ENCODE results near the gene CITED2. TPM values are rescaled to one million over a fixed set of nuclear protein-coding genes. Genes with fewer than 3 reads are reported as not detected.

Gene CITED2
- total and polyA plus RNA-seq, 2 of the 8 experiments (the other 6 are each of a cell fraction or from before 2014, with no cell fraction given), result 89.1 to 115 TPM

DNA sequence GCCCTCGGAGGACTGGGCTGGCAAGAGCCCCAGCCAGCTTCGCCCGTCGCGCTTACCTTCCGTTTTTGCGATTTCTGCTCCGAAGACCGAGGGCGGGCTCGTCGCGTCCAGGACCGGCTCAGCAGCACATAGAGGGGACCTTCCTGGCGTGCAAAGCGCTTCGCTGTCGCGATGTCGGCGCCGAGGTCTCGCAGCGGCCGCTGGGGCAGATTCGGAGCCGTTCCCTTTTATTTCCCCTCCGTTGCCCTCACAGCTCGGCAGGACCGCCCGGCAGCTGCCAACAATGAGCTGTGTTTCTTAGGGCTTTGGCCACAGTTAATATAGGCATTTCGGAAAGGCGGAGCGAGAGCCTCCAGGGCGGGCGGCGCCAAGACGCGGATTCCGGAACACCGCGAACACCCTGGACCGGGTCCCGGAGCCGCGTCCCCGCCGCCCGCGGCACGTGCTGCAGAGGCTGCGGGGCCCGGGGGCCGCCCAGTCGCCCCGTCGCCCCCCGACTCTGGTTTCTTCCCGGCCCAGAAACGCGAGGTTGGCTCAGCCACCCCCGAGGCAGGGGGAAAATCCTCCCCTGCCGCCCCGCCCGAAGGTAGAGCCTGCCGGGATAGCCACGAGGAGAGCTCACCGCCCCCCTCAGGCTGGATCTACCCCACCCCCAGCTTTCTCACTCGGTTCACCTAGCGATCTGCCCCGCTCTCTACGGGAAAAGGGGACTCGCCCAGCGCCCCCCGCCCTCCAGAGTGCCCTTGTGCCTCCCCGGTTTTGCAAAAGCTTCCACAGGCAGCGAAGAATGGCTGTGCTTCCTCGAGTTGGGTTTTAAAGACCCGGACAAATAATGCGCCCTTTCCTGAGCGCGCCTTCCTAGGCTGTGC, at the start of gene CITED2 (continued):
- TF ChIP-seq SRF (IDR thresholded peaks at IDR 0.05; ENCODE audit: low read depth, low read length), result 0 out of 2 replicates have a peak, but pooled peaks have one; percentile 20
- no peak for TF ChIP-seq SP2 (IDR thresholded peaks at IDR 0.05; ENCODE audit: low read length)
- TF ChIP-seq MAFK (IDR thresholded peaks at IDR 0.05; ENCODE audit: low read depth, low read length), result no peak
- TF ChIP-seq RFX5 (IDR thresholded peaks at IDR 0.05; ENCODE audit: borderline replicate concordance, low read depth, low read length), result no peak
- no peak for TF ChIP-seq CTBP2 (IDR thresholded peaks at IDR 0.05; ENCODE audit: borderline replicate concordance, insufficient read depth, insufficient read length, low read length)
- TF ChIP-seq POLR2AphosphoS5 (IDR thresholded peaks at IDR 0.05; ENCODE audit: low read depth, low read length), result peak; percentile 96
- TF ChIP-seq YY1 (IDR thresholded peaks at IDR 0.05; ENCODE audit: low read depth, low read length), result 0 out of 2 replicates have a peak, but pooled peaks have one; percentile 46
- TF ChIP-seq, protein P1, sequence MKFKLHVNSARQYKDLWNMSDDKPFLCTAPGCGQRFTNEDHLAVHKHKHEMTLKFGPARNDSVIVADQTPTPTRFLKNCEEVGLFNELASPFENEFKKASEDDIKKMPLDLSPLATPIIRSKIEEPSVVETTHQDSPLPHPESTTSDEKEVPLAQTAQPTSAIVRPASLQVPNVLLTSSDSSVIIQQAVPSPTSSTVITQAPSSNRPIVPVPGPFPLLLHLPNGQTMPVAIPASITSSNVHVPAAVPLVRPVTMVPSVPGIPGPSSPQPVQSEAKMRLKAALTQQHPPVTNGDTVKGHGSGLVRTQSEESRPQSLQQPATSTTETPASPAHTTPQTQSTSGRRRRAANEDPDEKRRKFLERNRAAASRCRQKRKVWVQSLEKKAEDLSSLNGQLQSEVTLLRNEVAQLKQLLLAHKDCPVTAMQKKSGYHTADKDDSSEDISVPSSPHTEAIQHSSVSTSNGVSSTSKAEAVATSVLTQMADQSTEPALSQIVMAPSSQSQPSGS (IDR thresholded peaks at IDR 0.05; ENCODE audit: low read length), result no peak
- no peak for TF ChIP-seq SAP30 (IDR thresholded peaks at IDR 0.05; ENCODE audit: insufficient read depth, insufficient replicate concordance, low read length)
